Liver (tissue), 9 donors: ENCODE results near the gene TSSC4. TPM values are rescaled to one million over a fixed set of nuclear protein-coding genes. Genes with fewer than 3 reads are reported as not detected.
A peak's percentile ranks its signal among the peaks of the same experiment; 100 is the strongest.

Experiments
- DNase-seq: peaks from one replicate; pipeline ENCODE4 v3.0.0-alpha.2; 2017; ENCODE audit warnings: low spot score
- H3K27ac ChIP-seq, 2 donors: one replicate each; pipeline ENCODE4 v1.7.0; 2013; ENCODE audit warnings: inconsistent platforms in 2 of 2, low read length in 2 of 2, control low read depth in 1 of 2, low read depth in 1 of 2, mild to moderate bottlenecking in 1 of 2
- H3K27me3 ChIP-seq, 4 donors: one replicate each; pipeline versions ENCODE4 v1.6.1 to v1.7.0; 2013; ENCODE audit warnings: low read length in 3 of 4, inconsistent platforms in 1 of 4, mild to moderate bottlenecking in 1 of 4, moderate library complexity in 1 of 4; ENCODE audit not compliant: control insufficient read depth in 4 of 4, insufficient read depth in 4 of 4
- H3K36me3 ChIP-seq, 4 donors: one replicate each; pipeline versions ENCODE4 v1.6.1 to v1.7.0; 2013; ENCODE audit warnings: low read length in 3 of 4, mild to moderate bottlenecking in 3 of 4, low read depth in 1 of 4, moderate library complexity in 1 of 4; ENCODE audit not compliant: control insufficient read depth in 4 of 4, insufficient read depth in 3 of 4
- H3K4me1 ChIP-seq, 4 donors: one replicate each; pipeline versions ENCODE4 v1.6.1 to v1.7.0; 2013; ENCODE audit warnings: low read length in 3 of 4, mild to moderate bottlenecking in 3 of 4, moderate library complexity in 1 of 4; ENCODE audit not compliant: control insufficient read depth in 4 of 4, insufficient read depth in 4 of 4
- H3K4me3 ChIP-seq, 3 donors: one replicate each; pipeline versions ENCODE4 v1.6.1 to v1.7.0; 2013; ENCODE audit warnings: low read length in 3 of 3, control low read depth in 1 of 3, low read depth in 1 of 3, mild to moderate bottlenecking in 1 of 3
- H3K9ac ChIP-seq, 2 donors: one replicate each; pipeline ENCODE4 v1.7.0; 2013; ENCODE audit warnings: low read length in 2 of 2, mild to moderate bottlenecking in 2 of 2, moderate library complexity in 2 of 2, control low read depth in 1 of 2, low read depth in 1 of 2
- H3K9me3 ChIP-seq, 4 donors: one replicate each; pipeline versions ENCODE4 v1.6.1 to v1.7.0; 2013; ENCODE audit warnings: low read length in 3 of 4; ENCODE audit not compliant: control insufficient read depth in 4 of 4
- ATF3 ChIP-seq: IDR thresholded peaks from 2 replicates; pipeline ENCODE4 v1.6.1; 2016; ENCODE audit warnings: antibody characterized with exemption
- CTCF ChIP-seq: fragments of 150-350 bp; IDR thresholded peaks from 2 replicates; pipeline ENCODE4 v1.5.1; 2017; ENCODE audit warnings: improper control_type of control experiment, low read depth, low read length; ENCODE audit not compliant: missing input control
- EGR1 ChIP-seq, 2 donors: IDR thresholded peaks; 2 replicates each; pipeline ENCODE4 v1.6.1; 2016 to 2018; ENCODE audit warnings: antibody characterized with exemption in 2 of 2, low read depth in 2 of 2
- FOXA1 ChIP-seq: IDR thresholded peaks from 2 replicates; pipeline ENCODE4 v1.6.1; 2016; ENCODE audit warnings: antibody characterized with exemption
- FOXA2 ChIP-seq: IDR thresholded peaks from 2 replicates; pipeline ENCODE4 v1.6.1; 2016; ENCODE audit warnings: antibody characterized with exemption
- GABPA ChIP-seq, 2 donors: IDR thresholded peaks in 1 of 2; conservative IDR thresholded peaks in 1 of 2; 2 replicates each; pipeline ENCODE4 v1.6.1; 2016; ENCODE audit warnings: antibody characterized with exemption in 2 of 2, mild to moderate bottlenecking in 1 of 2, moderate library complexity in 1 of 2
- HNF4A ChIP-seq, 2 donors: conservative IDR thresholded peaks; 2 replicates each; pipeline ENCODE4 v1.6.1; 2016; ENCODE audit warnings: antibody characterized with exemption in 2 of 2, mild to moderate bottlenecking in 2 of 2
- MAX ChIP-seq: IDR thresholded peaks from 2 replicates; pipeline ENCODE4 v1.6.1; 2016; ENCODE audit warnings: antibody characterized with exemption
- NR2F2 ChIP-seq: IDR thresholded peaks from 2 replicates; pipeline ENCODE4 v1.6.1; 2016; ENCODE audit warnings: antibody characterized with exemption
- REST ChIP-seq: IDR thresholded peaks from 2 replicates; pipeline ENCODE4 v1.6.1; 2016; ENCODE audit warnings: antibody characterized with exemption, mild to moderate bottlenecking
- RXRA ChIP-seq, 2 donors: IDR thresholded peaks; 2 replicates each; pipeline ENCODE4 v1.6.1; 2017 to 2018; ENCODE audit warnings: antibody characterized with exemption in 2 of 2, mild to moderate bottlenecking in 1 of 2
- TAF1 ChIP-seq: conservative IDR thresholded peaks from 2 replicates; pipeline ENCODE4 v1.6.1; 2016; ENCODE audit warnings: antibody characterized with exemption, mild to moderate bottlenecking
- ZBTB33 ChIP-seq: IDR thresholded peaks from 2 replicates; pipeline ENCODE4 v1.6.1; 2016; ENCODE audit warnings: antibody characterized with exemption
- WGBS: extraction: QIAGEN DNeasy Blood & Tissue Kit; methylation state at CpG from one replicate; pipeline ENCODE4 v1.1.7; 2013; 5-methylcytosine and 5-hydroxymethylcytosine counted together
- polyA plus RNA-seq, 2 donors: library from polyadenylated mRNA; stranded (reverse) in 1 of 2; unstranded in 1 of 2; fragments of 200-250 nt in 1 of 2; fragments of >200 nt in 1 of 2; fragmentation: Nextera tagmentation in 1 of 2; extraction: Ambion mirVana in 1 of 2; gene quantifications; one replicate each; pipeline versions ENCODE4 v1.2.1 to v1.2.3, GENCODE V29; 2013 to 2015
- total RNA-seq, 2 donors: library from RNA; depleted of rRNA; stranded (reverse); fragments of >200 nt; gene quantifications; one replicate each; pipeline ENCODE4 v1.2.3, GENCODE V29; 2014
- donor health status: healthy.
- donor health status: healthy.
- donor health status: healthy.
- donor health status: healthy.
- donor health status: healthy.

TSSC4 gene
- total and polyA plus RNA-seq, 4 donors = 15.8 to 19.1 (median 17.6) TPM

- peaks cover 0 to 3% (median 0%) of the 10 kb centered on the region in 4 donors for H3K27me3 ChIP-seq
- TF ChIP-seq RXRA (IDR thresholded peaks at IDR 0.05) = no peak
- no peak for TF ChIP-seq EGR1 (IDR thresholded peaks at IDR 0.05; ENCODE audit: low read depth in 2 of 2)
- TF ChIP-seq HNF4A (conservative IDR thresholded peaks at IDR 0.05) = no peak
- no peak for TF ChIP-seq ZBTB33
- no peak for TF ChIP-seq FOXA1
- no peak for TF ChIP-seq TAF1
- TF ChIP-seq FOXA2 = no peak
- TF ChIP-seq GABPA (IDR thresholded peaks at IDR 0.05 in 1 of 2, conservative IDR thresholded peaks at IDR 0.05 in 1 of 2) = no peak
- no peak for TF ChIP-seq ATF3
- no peak for TF ChIP-seq REST
- TF ChIP-seq MAX = no peak
- no peak for TF ChIP-seq CTCF
- H3K27ac ChIP-seq = no peak overlapping the region
- DNase-seq = no peak
- H3K4me1 ChIP-seq = peaks cover 0 to 13% (median 1%) of the 10 kb centered on the region in 4 donors
- H3K9ac ChIP-seq = no peak overlapping the region
- no peaks in the 10 kb centered on the region for H3K9me3 ChIP-seq
- H3K4me3 ChIP-seq = no peak overlapping the region
- 65% methylated on average over 15 of the region's 15 CpGs for WGBS
- no peaks in the 10 kb centered on the region for H3K36me3 ChIP-seq
Observed at GRCh38 chr11:2446590-2447252, 46.2 kb downstream of the TSSC4 start.

GRCh38 chr11:2447253-2447950 lies 46.9 kb downstream of the TSSC4 start:
- H3K4me1 ChIP-seq = peaks cover 0 to 13% (median 1%) of the 10 kb centered on the region in 4 donors
- 67% methylated on average over 12 of the region's 12 CpGs for WGBS
- TF ChIP-seq NR2F2 = no peak
- peaks cover 0 to 3% (median 0%) of the 10 kb centered on the region in 4 donors for H3K27me3 ChIP-seq
- no peak overlapping the region for H3K9ac ChIP-seq
- H3K4me3 ChIP-seq = no peak overlapping the region
- peak overlapping the region in 1 of 2 donors; percentile 60 for H3K27ac ChIP-seq
- no peak for DNase-seq
- H3K36me3 ChIP-seq = no peaks in the 10 kb centered on the region
- H3K9me3 ChIP-seq = no peaks in the 10 kb centered on the region
